Measurements from ENCODE around the gene EEPD1. TPM values are rescaled to one million over a fixed set of nuclear protein-coding genes. Genes with fewer than 3 reads are reported as not detected.
"Not testable (repeated sequence)": the region's sequence is repeated elsewhere in the genome, so short reads cannot be mapped to it uniquely, and the experiment has no call there.

EEPD1 gene
- 10 to 100 TPM; 19.8 to 46.3 (median 29.3) TPM for total RNA-seq

DNA sequence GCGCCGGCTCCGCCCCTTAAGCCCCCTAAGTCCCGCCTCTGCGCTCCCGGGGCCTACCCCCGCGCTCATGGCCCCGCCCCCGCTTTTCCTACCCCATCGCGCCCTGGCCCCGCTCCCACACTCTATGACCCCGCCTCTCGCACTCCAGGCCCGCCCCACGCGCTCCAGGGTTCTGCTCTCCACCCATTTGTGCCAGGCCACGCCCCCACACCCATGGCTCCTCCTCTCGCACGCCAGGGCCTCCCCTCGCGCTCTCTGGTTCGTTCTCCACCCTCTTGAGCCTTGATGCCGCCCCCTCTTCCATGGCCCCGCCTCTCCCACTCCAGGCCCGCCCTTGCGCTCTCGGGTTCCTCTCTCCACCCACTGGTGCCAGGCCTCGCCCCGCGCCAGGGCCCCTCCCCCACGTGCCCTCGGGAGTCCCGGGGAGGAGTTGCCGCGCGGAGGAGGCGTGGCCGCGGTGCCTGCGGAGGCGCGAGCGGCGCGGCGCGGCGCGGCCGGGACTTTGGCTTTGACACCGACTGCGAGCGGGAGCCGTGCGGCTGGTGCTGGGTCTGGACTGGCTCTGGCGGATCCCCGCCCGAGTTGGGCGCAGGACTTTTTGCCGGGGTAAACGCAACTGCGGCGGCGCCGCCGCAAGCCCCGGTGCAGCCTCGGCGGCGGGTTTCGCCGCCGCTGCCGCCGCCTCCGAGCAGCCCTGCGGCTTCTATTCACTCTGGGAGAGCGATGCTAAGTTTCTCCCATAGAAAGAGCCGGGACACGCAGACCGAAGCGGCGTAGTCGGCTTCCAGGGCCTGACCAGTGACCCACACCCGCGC is at the start of gene EEPD1:
EEPD1 (plus strand) TSS at position 499 of the 815 bp plus-strand sequence. CDS start 1,071 bp downstream, outside the sequence.
- TF ChIP-seq, protein P1, sequence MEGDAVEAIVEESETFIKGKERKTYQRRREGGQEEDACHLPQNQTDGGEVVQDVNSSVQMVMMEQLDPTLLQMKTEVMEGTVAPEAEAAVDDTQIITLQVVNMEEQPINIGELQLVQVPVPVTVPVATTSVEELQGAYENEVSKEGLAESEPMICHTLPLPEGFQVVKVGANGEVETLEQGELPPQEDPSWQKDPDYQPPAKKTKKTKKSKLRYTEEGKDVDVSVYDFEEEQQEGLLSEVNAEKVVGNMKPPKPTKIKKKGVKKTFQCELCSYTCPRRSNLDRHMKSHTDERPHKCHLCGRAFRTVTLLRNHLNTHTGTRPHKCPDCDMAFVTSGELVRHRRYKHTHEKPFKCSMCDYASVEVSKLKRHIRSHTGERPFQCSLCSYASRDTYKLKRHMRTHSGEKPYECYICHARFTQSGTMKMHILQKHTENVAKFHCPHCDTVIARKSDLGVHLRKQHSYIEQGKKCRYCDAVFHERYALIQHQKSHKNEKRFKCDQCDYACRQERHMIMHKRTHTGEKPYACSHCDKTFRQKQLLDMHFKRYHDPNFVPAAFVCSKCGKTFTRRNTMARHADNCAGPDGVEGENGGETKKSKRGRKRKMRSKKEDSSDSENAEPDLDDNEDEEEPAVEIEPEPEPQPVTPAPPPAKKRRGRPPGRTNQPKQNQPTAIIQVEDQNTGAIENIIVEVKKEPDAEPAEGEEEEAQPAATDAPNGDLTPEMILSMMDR (IDR thresholded peaks at IDR 0.05), result no peak
- TF ChIP-seq POLR2A (IDR thresholded peaks at IDR 0.05), result peak; percentile 90 to 91
- peak within 1 kb of the TSS; percentile 56 to 93 (median 78) for H3K27ac ChIP-seq
- H3K4me1 ChIP-seq, result peaks cover 0 to 42% (median 5%) of the 10 kb centered on the region in 4 donors
- H3K9me3 ChIP-seq, result no peaks in the 10 kb centered on the region
- peak within 1 kb of the TSS; percentile 41 to 82 (median 65) for H3K4me3 ChIP-seq
- no peaks in the 10 kb centered on the region for H3K36me3 ChIP-seq
- DNase-seq, result peak; percentile 98 to 100 (median 100)
- H3K27me3 ChIP-seq, result no peaks in the 10 kb centered on the region

DNA sequence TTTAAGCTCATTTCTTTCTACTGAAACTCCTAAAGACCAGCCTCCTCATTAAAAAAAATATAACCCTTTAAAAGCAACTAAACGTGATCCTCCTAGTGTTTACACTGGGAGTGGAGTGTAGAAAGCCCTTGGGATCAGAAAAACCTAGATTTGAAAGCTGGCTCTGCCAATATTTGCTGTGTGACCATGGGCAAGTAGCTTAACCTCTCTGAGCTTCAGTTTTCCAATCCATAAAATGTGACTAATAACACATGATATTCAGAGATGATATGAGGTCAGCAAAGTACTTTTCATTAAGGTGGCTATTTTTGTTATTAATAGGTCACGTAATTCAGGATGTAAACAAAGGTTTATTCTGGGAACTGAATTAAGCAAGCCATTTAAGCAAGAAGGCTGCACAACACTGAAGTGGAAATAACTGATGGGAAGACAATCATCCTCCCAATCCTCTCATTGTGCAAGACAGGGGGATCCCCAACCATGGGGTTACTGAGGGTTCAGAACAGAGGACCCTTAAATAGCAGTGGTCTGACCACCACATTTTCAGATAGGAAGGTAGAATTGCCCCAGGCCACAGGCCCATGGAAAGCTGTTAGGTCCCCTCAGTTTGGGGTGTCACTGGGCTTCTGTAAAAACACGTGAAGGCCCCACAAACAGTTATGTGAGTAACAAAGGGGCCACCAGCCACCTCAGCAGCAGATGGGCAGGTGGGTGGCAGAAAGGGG is 49.1 kb upstream of the EEPD1 start:
- no peaks in the 10 kb centered on the region for H3K27me3 ChIP-seq
- H3K36me3 ChIP-seq, result no peaks in the 10 kb centered on the region
- H3K4me1 ChIP-seq, result no peaks in the 10 kb centered on the region
- H3K9me3 ChIP-seq, result no peaks in the 10 kb centered on the region
- DNase-seq, result no peak
- H3K27ac ChIP-seq, result no peak overlapping the region
- TF ChIP-seq, protein P1 (IDR thresholded peaks at IDR 0.05), result no peak
- no peak for TF ChIP-seq POLR2A (IDR thresholded peaks at IDR 0.05)
- H3K4me3 ChIP-seq, result no peak overlapping the region

DNA sequence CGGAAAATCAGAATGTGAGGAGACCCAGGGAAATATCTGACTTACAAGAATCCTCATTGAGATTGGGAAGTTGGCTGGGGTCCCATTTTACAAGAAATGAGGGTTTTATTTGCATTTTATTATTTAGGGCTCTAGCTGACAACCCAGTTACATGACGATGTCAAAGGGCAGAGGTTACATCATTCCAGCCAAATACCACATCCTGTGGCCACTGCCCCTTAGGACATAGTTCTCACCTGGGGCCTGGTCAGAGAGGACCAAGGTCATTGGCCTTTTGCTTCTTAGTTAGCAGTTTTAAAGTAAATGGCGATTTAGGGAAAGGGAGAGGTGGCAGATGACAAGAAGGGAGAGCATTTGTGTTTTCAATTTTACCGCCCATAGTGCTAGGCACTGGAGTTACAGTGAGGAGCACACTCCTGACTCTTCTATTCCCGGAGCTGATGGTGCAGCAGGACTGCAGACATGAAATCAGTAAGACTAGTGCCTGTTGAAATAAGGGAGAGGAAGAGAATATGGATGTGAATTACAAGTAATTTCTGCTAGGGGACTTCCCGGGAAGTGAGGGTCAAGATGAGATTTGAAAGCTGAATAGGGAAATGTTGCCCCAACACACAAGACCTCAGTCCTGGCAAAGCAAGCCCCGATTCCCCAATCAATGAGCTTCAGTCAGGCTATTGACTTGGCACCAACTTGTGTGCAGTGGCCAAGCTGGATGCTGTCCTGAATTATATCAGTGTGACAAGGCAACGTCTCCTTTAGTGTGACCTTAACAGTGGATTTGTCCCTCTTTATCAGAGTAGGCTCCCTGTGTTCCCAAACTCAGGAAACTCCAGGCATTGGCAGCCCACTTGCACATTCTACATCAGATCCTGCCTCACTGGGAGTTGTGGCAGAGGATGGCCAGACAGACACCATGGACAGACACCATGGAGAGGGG is 45.8 kb upstream of the EEPD1 start:
- H3K36me3 ChIP-seq, H3K9me3 ChIP-seq, H3K4me1 ChIP-seq, H3K27me3 ChIP-seq, H3K27ac ChIP-seq, DNase-seq, H3K4me3 ChIP-seq: not testable (repeated sequence)

DNA sequence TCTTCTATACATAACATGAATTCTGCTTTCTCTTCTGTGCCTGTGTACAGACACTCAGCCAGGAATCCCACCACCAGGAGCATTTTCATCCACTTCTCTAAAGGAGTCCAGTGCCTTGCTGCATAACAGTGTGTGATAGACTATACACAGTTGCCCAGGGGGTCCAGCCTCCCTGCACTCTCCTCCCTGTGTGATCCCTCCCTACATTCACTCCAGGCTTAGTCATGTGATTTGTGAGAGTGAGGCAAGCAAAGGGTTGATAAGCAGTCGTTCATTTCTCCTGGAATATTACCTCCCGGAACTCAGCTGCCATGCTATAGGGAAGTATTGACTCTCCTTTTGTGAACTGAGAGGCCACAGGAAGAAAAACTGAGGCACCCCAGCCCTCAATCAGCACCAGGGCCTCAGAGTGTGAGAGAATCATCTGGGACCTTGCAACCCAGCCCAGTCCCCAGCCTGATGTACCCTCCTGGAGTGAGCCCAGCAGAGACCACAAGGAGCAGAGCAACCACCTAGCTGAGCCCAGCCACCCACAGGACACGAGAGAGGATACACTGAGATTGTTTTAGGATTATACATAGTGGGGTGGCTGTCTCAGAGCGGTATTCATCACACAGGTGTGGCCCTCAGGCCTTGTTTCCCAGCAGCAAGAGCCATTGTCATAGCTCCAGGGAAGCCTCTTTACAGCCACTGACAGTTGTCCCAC is 45.0 kb upstream of the EEPD1 start:
- no peak for DNase-seq
- Histone ChIP-seq H3K4me1 (no peaks in the 10 kb centered on the region), H3K9me3 (no peaks in the 10 kb centered on the region), H3K27me3 (no peaks in the 10 kb centered on the region), H3K4me3 (no peak overlapping the region), H3K36me3 (no peaks in the 10 kb centered on the region), H3K27ac (no peak overlapping the region)
- no peak for TF ChIP-seq POLR2A (IDR thresholded peaks at IDR 0.05)
- TF ChIP-seq, protein P1 (IDR thresholded peaks at IDR 0.05), result no peak

DNA sequence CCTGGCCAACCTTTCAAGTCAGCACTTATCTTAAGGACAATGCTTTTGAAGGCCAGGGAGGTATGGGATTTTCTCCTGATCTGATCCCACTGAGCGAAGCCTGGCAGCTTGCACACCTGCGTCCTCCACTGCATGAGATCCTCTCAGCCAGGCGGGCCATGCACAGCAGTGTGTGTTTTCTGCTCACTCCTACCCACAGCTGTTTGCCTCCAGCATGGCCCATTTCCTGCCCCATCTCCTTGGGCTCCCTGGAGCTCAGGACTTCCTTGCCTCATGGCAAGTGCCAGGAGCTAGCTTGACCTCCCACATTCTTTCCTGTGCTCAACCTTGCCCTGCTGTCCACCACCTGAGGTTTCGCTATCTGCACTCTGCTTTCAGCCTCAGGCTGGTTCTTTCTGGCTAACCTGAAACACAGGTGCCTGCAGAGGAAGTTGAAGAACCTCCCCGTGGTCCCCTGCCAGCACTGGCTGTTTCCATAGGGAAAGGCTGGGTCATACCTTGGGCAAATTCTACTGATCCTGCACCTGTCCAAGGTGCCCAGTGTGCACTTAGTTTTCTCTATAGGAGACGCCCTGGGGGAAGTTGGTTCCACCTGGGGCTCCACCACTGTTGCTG is 43.9 kb upstream of the EEPD1 start:
- TF ChIP-seq, protein P1 (IDR thresholded peaks at IDR 0.05), result no peak
- TF ChIP-seq POLR2A (IDR thresholded peaks at IDR 0.05), result no peak
- no peak overlapping the region for H3K27ac ChIP-seq
- H3K4me1 ChIP-seq, result no peaks in the 10 kb centered on the region
- H3K36me3 ChIP-seq, result no peaks in the 10 kb centered on the region
- H3K27me3 ChIP-seq, result no peaks in the 10 kb centered on the region
- H3K9me3 ChIP-seq, result no peaks in the 10 kb centered on the region
- DNase-seq, result no peak
- no peak overlapping the region for H3K4me3 ChIP-seq

All from Peyer's patch (tissue), 4 donors.